A549 (cell line): ENCODE results near the gene USP32. TPM values are rescaled to one million over a fixed set of nuclear protein-coding genes. Genes with fewer than 3 reads are reported as not detected.

Source experiments
- ATAC-seq, 2 experiments: fragments of 200-7000 bp in 1 of 2; fragments of >200 bp in 1 of 2; cut with Nextera tagmentation in 1 of 2; cut with Tn5 transposase in 1 of 2; 3 replicates each; pipeline versions ENCODE4 v1.8.0 to v1.9.1; 2018 to 2020; ENCODE audit warnings: mild to moderate bottlenecking in 1 of 2, moderate library complexity in 1 of 2
- CTCF ChIA-PET: fragments of 300-600 bp; sonication (Branson Sonifier 250); formaldehyde crosslinking; extraction: SDS; loops from one replicate; lab custom pipeline; 2021; ENCODE audit warnings: antibody characterized with exemption, inconsistent platforms; lab: Yijun Ruan, JAX
- POLR2A ChIA-PET: fragments of 350-600 bp; formaldehyde crosslinking; extraction: SDS; loops from one replicate; lab custom pipeline; 2021; ENCODE audit warnings: antibody characterized with exemption, inconsistent platforms; lab: Yijun Ruan, JAX
- DNase-seq, 2 experiments: peaks; one replicate each; pipeline versions ENCODE4 v3.0.0 to v3.0.0-alpha.2; 2011 to 2016; ENCODE audit warnings: low read depth in 1 of 2, low spot score in 1 of 2
- FAIRE-seq: peaks from 2 replicates; lab custom pipeline; 2011; peaks lifted over from hg19 to GRCh38; lab: Jason Lieb, UNC
- H3K27ac ChIP-seq, 2 experiments: fragments of >200 bp; sonication (Bioruptor Twin); formaldehyde crosslinking; 3 replicates each; pipeline ENCODE4 v1.5.1; 2016 to 2017
- H3K4me1 ChIP-seq: fragments of >200 bp; sonication (Bioruptor Twin); formaldehyde crosslinking; 3 replicates; pipeline ENCODE4 v1.6.1; 2016
- H3K4me2 ChIP-seq: fragments of >200 bp; sonication (Bioruptor Twin); formaldehyde crosslinking; 3 replicates; pipeline ENCODE4 v1.6.1; 2016
- H3K4me3 ChIP-seq: fragments of >200 bp; sonication (Bioruptor Twin); formaldehyde crosslinking; 3 replicates; pipeline ENCODE4 v1.5.1; 2016
- H3K9me3 ChIP-seq: fragments of >200 bp; sonication (Bioruptor Twin); formaldehyde crosslinking; 3 replicates; pipeline ENCODE4 v1.6.1; 2016
- BHLHE40 ChIP-seq: IDR thresholded peaks from 2 replicates; pipeline ENCODE4 v1.6.1; 2012; ENCODE audit warnings: low read depth, low read length, inconsistent platforms
- CBX2 ChIP-seq: fragments of 200-600 bp; sonication (generic); IDR thresholded peaks from 2 replicates; pipeline ENCODE4 v1.6.1; 2016; ENCODE audit warnings: low read depth, mild to moderate bottlenecking, borderline replicate concordance
- CEBPB ChIP-seq, 2 experiments: fragments of >200 bp in 1 of 2; sonication (Bioruptor Twin) in 1 of 2; formaldehyde crosslinking in 1 of 2; IDR thresholded peaks; 2 replicates each; pipeline ENCODE4 v1.6.1; 2012 to 2016
- CHD2 ChIP-seq: fragments of 150-350 bp; IDR thresholded peaks from 2 replicates; pipeline ENCODE4 v1.6.1; 2014; ENCODE audit warnings: low read length; ENCODE audit not compliant: partially characterized antibody
- EHF ChIP-seq: fragments of 250-450 bp; sonication (Bioruptor Pico); IDR thresholded peaks from 2 replicates; pipeline ENCODE4 v1.5.0; 2020; ENCODE audit warnings: mild to moderate bottlenecking
- EHMT2 ChIP-seq: fragments of 200-600 bp; sonication (generic); IDR thresholded peaks from 2 replicates; pipeline ENCODE4 v1.6.1; 2016; ENCODE audit warnings: antibody characterized with exemption, low read depth, mild to moderate bottlenecking, moderate library complexity
- ELK1 ChIP-seq: fragments of 150-350 bp; IDR thresholded peaks from 2 replicates; pipeline ENCODE4 v1.6.1; 2014; ENCODE audit warnings: low read depth, mild to moderate bottlenecking, low read length
- FOXS1 ChIP-seq: fragments of 250-450 bp; sonication (Bioruptor Pico); IDR thresholded peaks from 2 replicates; pipeline ENCODE4 v1.5.0; 2020; ENCODE audit warnings: mild to moderate bottlenecking, moderate library complexity
- HDAC2 ChIP-seq: fragments of 200-600 bp; sonication (generic); IDR thresholded peaks from 2 replicates; pipeline ENCODE4 v1.6.1; 2016
- HEYL ChIP-seq: fragments of 250-450 bp; sonication (Bioruptor Pico); IDR thresholded peaks from 2 replicates; pipeline ENCODE4 v1.8.0; 2021; ENCODE audit warnings: mild to moderate bottlenecking, moderate library complexity
- HOXB13 ChIP-seq: fragments of 250-450 bp; sonication (Bioruptor Pico); IDR thresholded peaks from 2 replicates; pipeline ENCODE4 v1.5.0; 2020; ENCODE audit warnings: low read depth, mild to moderate bottlenecking, moderate library complexity
- HOXB5 ChIP-seq: fragments of 250-450 bp; sonication (Bioruptor Pico); IDR thresholded peaks from 2 replicates; pipeline ENCODE4 v1.5.0; 2020; ENCODE audit warnings: mild to moderate bottlenecking, moderate library complexity
- KDM5A ChIP-seq: fragments of 200-600 bp; sonication (generic); IDR thresholded peaks from 2 replicates; pipeline ENCODE4 v1.6.1; 2016; ENCODE audit warnings: antibody characterized with exemption, mild to moderate bottlenecking
- MAX ChIP-seq: IDR thresholded peaks from 2 replicates; pipeline ENCODE4 v1.6.1; 2012
- MYC ChIP-seq: IDR thresholded peaks from 2 replicates; pipeline ENCODE4 v1.6.1; 2012; ENCODE audit warnings: mild to moderate bottlenecking, inconsistent platforms, low read length, improper control_type of control experiment, borderline replicate concordance
- NR3C1 ChIP-seq: fragments of >200 bp; sonication (Bioruptor Twin); formaldehyde crosslinking; IDR thresholded peaks from 3 replicates; pipeline ENCODE4 v1.6.1; 2017
- PHF8 ChIP-seq: fragments of 200-600 bp; sonication (generic); IDR thresholded peaks from 2 replicates; pipeline ENCODE4 v1.6.1; 2016; ENCODE audit warnings: low read depth, mild to moderate bottlenecking, antibody characterized with exemption, moderate library complexity, borderline replicate concordance
- POLR2A ChIP-seq: IDR thresholded peaks from 2 replicates; pipeline ENCODE4 v1.6.1; 2012; ENCODE audit warnings: mild to moderate bottlenecking, low read length
- POLR2AphosphoS2 ChIP-seq: conservative IDR thresholded peaks from 2 replicates; pipeline ENCODE4 v1.6.1; 2012; ENCODE audit warnings: low read length, improper control_type of control experiment, inconsistent platforms
- RAD21 ChIP-seq, 2 experiments: fragments of >200 bp in 1 of 2; sonication (Bioruptor Twin) in 1 of 2; formaldehyde crosslinking in 1 of 2; IDR thresholded peaks in 1 of 2; conservative IDR thresholded peaks in 1 of 2; 2 replicates in 1 of 2; 3 replicates in 1 of 2; pipeline ENCODE4 v1.6.1; 2012 to 2018; ENCODE audit warnings: inconsistent platforms in 1 of 2
- REST ChIP-seq: fragments of 200-600 bp; sonication (generic); IDR thresholded peaks from 2 replicates; pipeline ENCODE4 v1.6.1; 2016; ENCODE audit warnings: antibody characterized with exemption, mild to moderate bottlenecking, moderate library complexity
- RFX5 ChIP-seq: fragments of 450-650 bp; IDR thresholded peaks from 2 replicates; pipeline ENCODE4 v1.7.1; 2014; ENCODE audit warnings: antibody characterized with exemption, mild to moderate bottlenecking, moderate library complexity
- SMC3 ChIP-seq: fragments of >200 bp; sonication (Bioruptor Twin); formaldehyde crosslinking; IDR thresholded peaks from 3 replicates; pipeline ENCODE4 v1.6.1; 2018; ENCODE audit warnings: inconsistent platforms
- ZNF302 ChIP-seq: fragments of 250-450 bp; sonication (Bioruptor Pico); IDR thresholded peaks from 2 replicates; pipeline ENCODE4 v1.9.0; 2021; ENCODE audit warnings: inconsistent platforms, mild to moderate bottlenecking, moderate library complexity
- WGBS: methylation state at CpG from one replicate; pipeline ENCODE4 v1.1.6; 2017; ENCODE audit errors: missing lambda C conversion rate; 5-methylcytosine and 5-hydroxymethylcytosine counted together
- polyA plus RNA-seq, 4 experiments: library from polyadenylated mRNA; depleted of rRNA in 3 of 4; stranded (reverse); fragments of >200 nt; fragmentation: RNase III in 1 of 4; extraction: RNeasy Plus Mini Kit Qiagen cat#74134 plus additional on column Dnase treatment in 1 of 4; gene quantifications; 2 replicates in 3 of 4; 3 replicates in 1 of 4; pipeline ENCODE4 v1.2.3, GENCODE V29; 2011 to 2017
- TF ChIP-seq, protein P1 (sequence below): fragments of 250-450 bp; sonication (Bioruptor Pico); IDR thresholded peaks from 2 replicates; pipeline ENCODE4 v1.5.0; 2020; ENCODE audit warnings: low read depth, mild to moderate bottlenecking, moderate library complexity

The USP32 gene
- polyA plus RNA-seq, 2 of the 4 experiments (the other 2 are of a cell fraction), result 35.4 to 52.2 TPM

DNA sequence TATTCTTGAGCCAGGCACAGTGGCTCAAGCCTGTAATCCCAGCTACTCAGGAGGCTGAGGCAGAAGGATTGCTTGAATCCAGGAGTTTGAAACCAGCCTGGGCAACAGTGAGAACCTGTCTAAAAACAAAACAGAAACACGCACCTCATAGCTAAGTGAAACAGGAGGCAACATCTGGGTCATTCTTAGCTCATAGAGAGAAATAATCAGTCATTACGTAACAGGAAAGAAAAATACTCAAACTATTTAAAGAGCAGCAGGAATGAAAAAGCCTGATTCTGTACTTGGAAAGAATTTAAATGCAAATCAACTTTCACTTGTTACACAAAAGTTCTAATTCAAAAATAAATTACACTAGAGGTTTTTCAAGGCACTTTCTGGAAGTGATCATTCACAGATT, 47.6 kb upstream of the USP32 start:
- DNase-seq, result no peak
- H3K4me3 ChIP-seq, result no peak overlapping the region
- H3K9me3 ChIP-seq, result no peaks in the 10 kb centered on the region
- no peak overlapping the region for H3K4me2 ChIP-seq
- CTCF ChIA-PET, result interaction anchor here (1.2 to 1.4 kb wide), 2 partner anchors 18 to 298 kb away, joined by 4 to 9 read pairs; no protein-coding TSS in a partner anchor
- peaks cover 5% of the 10 kb centered on the region; the same call in 2 of the 3 replicates for H3K4me1 ChIP-seq
- 78% methylated on average over 2 of the region's 2 CpGs for WGBS
- no peak for FAIRE-seq
- POLR2A ChIA-PET, result interaction anchor here (0.7 kb wide), 1 partner anchor 13 kb away, joined by 3 read pairs; no protein-coding TSS in a partner anchor
- ATAC-seq, result no peak
- TF ChIP-seq CHD2 (no peak), HOXB5 (CRISPR knock-in tag) (no peak), REST (no peak), FOXS1 (CRISPR knock-in tag) (no peak), HEYL (CRISPR knock-in tag) (no peak), ELK1 (no peak), POLR2A (no peak), HOXB13 (CRISPR knock-in tag) (no peak), HDAC2 (no peak), RFX5 (no peak), CEBPB (IDR thresholded peaks at IDR 0.05) (no peak), MYC (no peak), CBX2 (no peak), EHF (CRISPR knock-in tag) (no peak)
- no peak overlapping the region for H3K27ac ChIP-seq

DNA sequence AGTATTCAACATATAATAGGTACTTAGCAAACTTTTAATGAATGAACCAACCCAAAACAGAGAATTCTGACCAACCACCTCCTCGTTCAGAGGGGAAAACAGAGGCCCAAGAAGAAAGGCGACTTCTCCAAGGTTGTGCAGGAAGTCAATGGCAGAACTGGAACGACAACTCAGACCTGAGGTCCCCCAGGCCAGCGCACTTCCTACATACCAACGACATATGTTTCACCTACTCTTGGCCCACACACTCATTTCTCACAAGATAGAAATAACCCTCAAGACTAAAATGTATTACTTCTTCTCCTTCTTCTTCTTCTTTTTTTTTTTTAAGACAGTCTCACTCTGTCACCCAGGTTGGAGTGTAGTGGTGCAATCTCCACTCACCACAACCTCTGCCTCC, 44.7 kb upstream of the USP32 start:
- no peaks in the 10 kb centered on the region; the same call in 2 of the 3 replicates for H3K4me1 ChIP-seq
- no peak for TF ChIP-seq SMC3
- TF ChIP-seq RAD21 (conservative IDR thresholded peaks at IDR 0.05 in 1 of 2, IDR thresholded peaks at IDR 0.05 in 1 of 2), result no peak
- H3K4me2 ChIP-seq, result no peak overlapping the region
- CTCF ChIA-PET, result interaction anchor here (0.6 to 1.4 kb wide), 28 partner anchors 8 to 355 kb away, joined by 3 to 5 read pairs (median 3); no protein-coding TSS in a partner anchor
- FAIRE-seq, result no peak
- no peak for ATAC-seq
- H3K27ac ChIP-seq, result no peak overlapping the region
- peaks cover 2% of the 10 kb centered on the region; the same call in 1 of the 3 replicates for H3K9me3 ChIP-seq
- POLR2A ChIA-PET, result no interaction called here
- no peak overlapping the region for H3K4me3 ChIP-seq
- 57% methylated on average over 5 of the region's 5 CpGs for WGBS
- DNase-seq, result no peak

DNA sequence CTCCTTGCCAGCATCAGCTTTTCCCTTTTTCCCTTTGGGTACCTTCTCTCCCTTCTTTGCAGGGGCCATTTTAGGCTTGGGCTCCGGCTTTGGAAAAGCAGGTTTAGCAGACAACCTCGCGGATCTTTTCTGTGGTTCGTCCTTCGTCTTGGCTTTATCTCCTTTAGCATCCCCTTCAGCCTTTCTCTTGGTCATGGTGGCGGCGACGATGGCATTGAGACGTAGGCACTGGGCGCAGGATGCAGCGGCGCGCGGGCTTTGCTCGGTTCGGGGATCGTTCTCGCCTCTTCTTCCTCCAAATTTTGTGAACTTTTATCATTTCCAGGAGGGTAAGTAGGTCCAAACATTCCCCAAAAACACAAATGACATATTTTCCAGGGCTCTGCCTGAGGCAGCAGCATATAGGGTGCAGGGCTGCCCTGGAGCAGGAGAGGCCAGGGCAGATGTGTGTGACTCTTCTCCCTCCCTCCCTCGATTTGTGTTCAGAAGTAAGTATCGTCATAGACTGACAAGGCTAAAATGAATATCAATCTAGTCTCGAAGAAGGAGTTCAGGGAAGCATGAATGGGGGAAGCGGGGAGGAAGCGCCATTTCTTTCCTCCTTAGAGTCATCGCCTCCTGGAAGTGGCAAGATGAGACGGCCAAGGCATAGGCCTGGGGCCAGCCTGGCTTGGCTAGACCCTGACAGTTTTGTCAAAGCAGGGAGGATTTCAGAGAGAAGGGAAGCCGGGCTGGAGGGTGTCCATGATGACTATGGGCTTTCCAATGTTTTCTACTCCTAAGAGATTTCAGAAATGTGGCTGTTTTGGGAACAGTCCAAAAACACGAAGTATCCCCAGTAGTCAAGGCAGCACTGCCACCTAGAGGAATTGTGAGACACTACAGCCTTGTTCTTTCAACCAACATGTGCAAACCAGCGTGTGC, 43.6 kb upstream of the USP32 start:
- 79% methylated on average over 28 of the region's 28 CpGs for WGBS
- FAIRE-seq, result peak; percentile 84
- CTCF ChIA-PET, result interaction anchor here (0.6 to 2.6 kb wide), 30 partner anchors 9 to 345 kb away, joined by 3 to 7 read pairs (median 3); partner anchors contain the start of gene CA4
- Histone ChIP-seq H3K4me1 (no peaks in the 10 kb centered on the region; the same call in 2 of the 3 replicates), H3K4me3 (no peak overlapping the region), H3K9me3 (peaks cover 2% of the 10 kb centered on the region; the same call in 1 of the 3 replicates), H3K27ac (peak overlapping the region in 1 of 2 experiments; percentile 53; a peak in 3 of 6 replicates), H3K4me2 (peak overlapping the region; percentile 35; the same call in 2 of the 3 replicates)
- peak; percentile 82 to 85 for DNase-seq
- ATAC-seq, result peak; percentile 82 to 86
- POLR2A ChIA-PET, result no interaction called here
- TF ChIP-seq EHMT2 (no peak), POLR2AphosphoS2 (no peak), BHLHE40 (no peak), RFX5 (no peak), ELK1 (no peak), ZNF302 (CRISPR knock-in tag) (no peak), HOXB5 (CRISPR knock-in tag) (no peak), FOXS1 (CRISPR knock-in tag) (no peak), SMC3 (peak; percentile 92), PHF8 (no peak), NR3C1 (no peak), KDM5A (no peak), MAX (peak; percentile 52)
- TF ChIP-seq, protein P1, sequence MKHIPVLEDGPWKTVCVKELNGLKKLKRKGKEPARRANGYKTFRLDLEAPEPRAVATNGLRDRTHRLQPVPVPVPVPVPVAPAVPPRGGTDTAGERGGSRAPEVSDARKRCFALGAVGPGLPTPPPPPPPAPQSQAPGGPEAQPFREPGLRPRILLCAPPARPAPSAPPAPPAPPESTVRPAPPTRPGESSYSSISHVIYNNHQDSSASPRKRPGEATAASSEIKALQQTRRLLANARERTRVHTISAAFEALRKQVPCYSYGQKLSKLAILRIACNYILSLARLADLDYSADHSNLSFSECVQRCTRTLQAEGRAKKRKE (CRISPR knock-in tag), result no peak
